ENCODE measurements around the gene SCAMP4. TPM values are rescaled to one million over a fixed set of nuclear protein-coding genes. Genes with fewer than 3 reads are reported as not detected.

Gene SCAMP4
- 55.7 and 70.6 TPM in 2 replicates for total RNA-seq

GRCh38 chr19:1905110-1905862 is at the start of gene SCAMP4, which contains the start of gene ADAT3:
Gene SCAMP4, plus strand, starts transcription at chr19:1905399. Its CDS starts 9,621 bp downstream, at chr19:1915020.
Gene ADAT3, plus strand, starts transcription at chr19:1905399. Its CDS starts 6,649 bp downstream, at chr19:1912048.
- H3K27me3 ChIP-seq (ENCODE audit: insufficient read depth, low read length), result no peaks in the 10 kb centered on the region
- DNase-seq (ENCODE audit: insufficient read length, low spot score, missing footprints), result peak; percentile 100
- peak within 1 kb of the TSS; percentile 60 for H3K27ac ChIP-seq (ENCODE audit: low read depth, low read length)
- H3K36me3 ChIP-seq (ENCODE audit: insufficient read depth, low read length), result no peaks in the 10 kb centered on the region
- H2AFZ ChIP-seq (ENCODE audit: low read length), result peak within 1 kb of the TSS; percentile 84
- H3K79me2 ChIP-seq (ENCODE audit: insufficient read depth, low read length), result peaks cover 47% of the 10 kb centered on the region
- H3K4me2 ChIP-seq (ENCODE audit: insufficient read depth, low read length), result peak within 1 kb of the TSS; percentile 85
- H3K4me3 ChIP-seq (ENCODE audit: insufficient read depth, low read length), result peak within 1 kb of the TSS; percentile 91
- H3K4me1 ChIP-seq (ENCODE audit: insufficient read depth, low read length), result peaks cover 16% of the 10 kb centered on the region
- peaks cover 20% of the 10 kb centered on the region for H4K20me1 ChIP-seq (ENCODE audit: insufficient read depth, low read length)
- H3K9me3 ChIP-seq (ENCODE audit: low read depth, low read length), result no peaks in the 10 kb centered on the region
- TF ChIP-seq CTCF (IDR thresholded peaks at IDR 0.05; ENCODE audit: extremely low read depth, low read depth, low read length), result no peak

GRCh38 chr19:1855828-1856255 is 49.4 kb upstream of the SCAMP4 start:
- Histone ChIP-seq H4K20me1 (ENCODE audit: insufficient read depth, low read length) (peaks cover 69% of the 10 kb centered on the region), H3K27ac (ENCODE audit: low read depth, low read length) (peak overlapping the region; percentile 45), H3K9me3 (ENCODE audit: low read depth, low read length) (no peaks in the 10 kb centered on the region), H3K4me1 (ENCODE audit: insufficient read depth, low read length) (peaks cover 26% of the 10 kb centered on the region), H3K36me3 (ENCODE audit: insufficient read depth, low read length) (peaks cover 2% of the 10 kb centered on the region), H3K27me3 (ENCODE audit: insufficient read depth, low read length) (no peaks in the 10 kb centered on the region), H2AFZ (ENCODE audit: low read length) (no peak overlapping the region), H3K4me2 (ENCODE audit: insufficient read depth, low read length) (peak overlapping the region; percentile 53), H3K4me3 (ENCODE audit: insufficient read depth, low read length) (peak overlapping the region; percentile 33), H3K79me2 (ENCODE audit: insufficient read depth, low read length) (peaks cover 98% of the 10 kb centered on the region)
- TF ChIP-seq CTCF (IDR thresholded peaks at IDR 0.05; ENCODE audit: extremely low read depth, low read depth, low read length), result no peak
- DNase-seq (ENCODE audit: insufficient read length, low spot score, missing footprints), result no peak

- Histone ChIP-seq H3K27ac (ENCODE audit: low read depth, low read length) (peak overlapping the region; percentile 45), H4K20me1 (ENCODE audit: insufficient read depth, low read length) (peaks cover 70% of the 10 kb centered on the region), H3K4me3 (ENCODE audit: insufficient read depth, low read length) (no peak overlapping the region), H3K27me3 (ENCODE audit: insufficient read depth, low read length) (no peaks in the 10 kb centered on the region), H3K36me3 (ENCODE audit: insufficient read depth, low read length) (no peaks in the 10 kb centered on the region), H2AFZ (ENCODE audit: low read length) (no peak overlapping the region), H3K9me3 (ENCODE audit: low read depth, low read length) (no peaks in the 10 kb centered on the region), H3K4me1 (ENCODE audit: insufficient read depth, low read length) (peaks cover 31% of the 10 kb centered on the region), H3K79me2 (ENCODE audit: insufficient read depth, low read length) (peaks cover 98% of the 10 kb centered on the region), H3K4me2 (ENCODE audit: insufficient read depth, low read length) (no peak overlapping the region)
- no peak for TF ChIP-seq CTCF (IDR thresholded peaks at IDR 0.05; ENCODE audit: extremely low read depth, low read depth, low read length)
- DNase-seq (ENCODE audit: insufficient read length, low spot score, missing footprints), result no peak
Observed at GRCh38 chr19:1856345-1856697, 48.9 kb upstream of the SCAMP4 start.
